Skin epidermis (tissue), 12 donors: Measurements from ENCODE around the gene TSKU.
"Not testable (repeated sequence)": the region's sequence is repeated elsewhere in the genome, so short reads cannot be mapped to it uniquely, and the experiment has no call there.

Source experiments
- H3K27ac ChIP-seq, 21 experiments: fragments of 200-600 bp; sonication (generic) in 11 of 21; one replicate each; pipeline ENCODE4 v1.5.0; 2020; ENCODE audit warnings: mild to moderate bottlenecking in 3 of 21, inconsistent platforms in 2 of 21, moderate library complexity in 2 of 21
- H3K4me3 ChIP-seq, 7 experiments: fragments of 200-600 bp; sonication (generic) in 2 of 7; one replicate each; pipeline ENCODE4 v1.5.0; 2020; ENCODE audit warnings: inconsistent platforms in 2 of 7, mild to moderate bottlenecking in 2 of 7, moderate library complexity in 1 of 7

The TSKU gene, protein sequence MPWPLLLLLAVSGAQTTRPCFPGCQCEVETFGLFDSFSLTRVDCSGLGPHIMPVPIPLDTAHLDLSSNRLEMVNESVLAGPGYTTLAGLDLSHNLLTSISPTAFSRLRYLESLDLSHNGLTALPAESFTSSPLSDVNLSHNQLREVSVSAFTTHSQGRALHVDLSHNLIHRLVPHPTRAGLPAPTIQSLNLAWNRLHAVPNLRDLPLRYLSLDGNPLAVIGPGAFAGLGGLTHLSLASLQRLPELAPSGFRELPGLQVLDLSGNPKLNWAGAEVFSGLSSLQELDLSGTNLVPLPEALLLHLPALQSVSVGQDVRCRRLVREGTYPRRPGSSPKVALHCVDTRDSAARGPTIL

DNA sequence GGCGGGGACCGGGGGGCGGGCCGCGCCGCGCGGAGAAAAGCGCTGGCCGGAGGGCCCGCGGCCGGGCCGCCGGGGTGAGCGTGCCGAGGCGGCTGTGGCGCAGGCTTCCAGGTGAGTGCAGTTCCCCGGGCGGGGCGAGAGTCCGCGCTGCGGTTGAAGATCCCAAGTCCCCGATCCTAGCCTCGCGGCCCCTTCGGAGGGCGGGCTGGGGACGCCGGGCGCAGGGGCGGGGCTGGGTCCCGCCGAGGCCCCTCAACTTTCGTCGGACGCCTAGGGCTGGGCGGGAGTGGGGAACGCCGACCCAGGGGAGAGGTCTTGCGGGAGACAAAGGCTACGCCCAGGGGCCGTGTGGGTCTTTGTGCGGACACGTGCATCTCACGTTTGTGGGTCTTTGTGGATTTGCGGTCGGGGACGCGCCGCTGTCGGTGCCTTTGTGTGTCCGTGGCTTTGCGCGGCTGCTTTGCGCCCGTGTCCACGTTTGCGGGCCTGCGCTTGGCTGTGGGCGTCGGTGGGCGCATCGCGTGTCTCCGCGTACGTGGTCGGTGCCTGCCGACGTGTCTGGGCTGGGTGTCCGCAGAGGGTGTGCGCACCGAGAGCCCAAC is at the start of gene TSKU:
Gene TSKU (plus strand): TSS at position 63 of the 602 bp plus-strand sequence. CDS start 12,261 bp downstream, outside the sequence.
- peak within 1 kb of the TSS; percentile 86 to 99 (median 96) for H3K27ac ChIP-seq
- H3K4me3 ChIP-seq: peak within 1 kb of the TSS; percentile 53 to 81 (median 69)

DNA sequence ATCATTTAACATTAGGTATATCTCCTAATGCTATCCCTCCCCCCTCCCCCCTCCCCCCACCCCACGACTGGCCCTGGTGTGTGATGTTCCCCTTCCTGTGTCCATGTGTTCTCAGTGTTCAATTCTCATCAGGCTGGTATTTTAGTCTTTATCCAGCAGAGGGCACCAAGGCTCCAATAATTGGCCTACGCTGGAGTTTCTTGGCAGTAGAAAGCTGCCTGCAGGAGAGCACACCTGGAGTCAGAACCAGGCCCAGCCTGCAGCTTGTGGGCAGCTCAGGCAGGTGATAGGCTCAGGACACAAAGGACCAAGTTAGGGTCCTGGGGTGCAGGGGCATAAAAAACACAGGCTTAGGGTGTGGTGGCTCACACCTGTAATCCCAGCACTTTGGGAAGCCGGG is 49.2 kb upstream of the TSKU start:
- H3K4me3 ChIP-seq, H3K27ac ChIP-seq: not testable (repeated sequence)

DNA sequence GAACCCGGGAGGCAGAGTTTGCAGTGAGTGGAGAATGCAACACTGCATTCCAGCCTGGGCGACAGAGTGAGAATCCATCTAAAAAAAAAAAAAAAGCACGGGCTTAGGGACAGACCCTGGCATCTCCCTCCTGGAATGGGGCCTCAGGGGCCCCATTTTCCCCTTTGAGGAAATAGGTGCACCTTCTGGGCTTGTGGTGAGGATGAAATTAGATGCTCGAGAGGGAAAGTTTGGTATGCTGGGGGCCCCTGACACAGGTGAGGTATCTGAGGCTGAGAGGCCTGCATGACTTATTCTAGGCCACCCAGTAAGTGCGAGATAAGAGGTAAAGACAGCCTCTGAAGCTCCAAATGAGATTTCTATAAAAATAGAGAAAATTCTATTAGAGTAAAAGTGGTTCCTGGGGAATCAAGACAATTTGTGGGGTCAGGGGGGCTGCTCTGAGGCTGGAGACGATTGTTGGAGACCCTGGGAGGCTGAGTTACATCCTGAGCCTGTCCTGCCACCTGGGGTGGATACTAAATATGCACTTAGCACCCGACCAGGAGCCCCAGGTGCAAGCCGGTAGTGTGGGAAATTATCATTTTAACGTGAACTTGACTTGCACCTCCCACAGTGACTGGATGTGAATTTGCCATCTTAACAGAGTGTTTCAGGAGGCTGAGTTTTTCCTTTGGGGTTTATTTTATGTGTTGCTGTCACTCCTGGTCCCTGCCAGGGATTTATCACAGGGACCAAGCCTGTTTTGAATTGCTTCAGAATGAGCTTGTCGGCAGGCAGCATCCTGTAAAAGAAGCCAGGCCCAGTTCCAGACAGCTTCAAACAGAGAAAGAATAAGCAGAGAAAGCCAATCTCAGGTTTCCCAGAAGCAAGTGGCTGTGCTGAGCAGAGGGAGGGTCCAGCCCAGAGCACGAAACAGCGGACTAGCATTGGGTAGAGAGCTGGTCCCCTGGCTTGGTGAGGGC is 48.4 kb upstream of the TSKU start:
- Histone ChIP-seq H3K4me3 (no peak overlapping the region), H3K27ac (peak overlapping the region in 1 of 21 experiments; percentile 28)

DNA sequence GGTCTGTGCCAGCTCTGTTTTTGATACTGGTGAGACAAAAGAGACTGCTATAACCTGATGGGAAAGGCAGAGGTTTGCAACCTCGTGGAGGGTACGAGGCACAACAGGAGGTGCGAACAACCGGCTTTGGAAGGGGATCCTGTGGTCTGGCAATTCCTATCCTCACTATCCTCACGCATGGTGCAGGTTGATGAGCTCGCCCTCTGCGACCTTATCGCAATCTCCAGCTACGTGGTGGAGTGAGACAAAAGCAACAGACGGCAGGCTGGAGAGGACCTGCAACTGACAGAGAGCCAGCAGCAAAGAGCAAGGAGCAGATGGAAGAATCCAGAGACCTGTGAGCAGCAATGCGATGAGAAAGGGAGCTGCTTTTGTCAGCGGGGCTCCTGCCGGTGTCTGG is 47.3 kb upstream of the TSKU start:
- Histone ChIP-seq H3K4me3 (no peak overlapping the region), H3K27ac (no peak overlapping the region)

DNA sequence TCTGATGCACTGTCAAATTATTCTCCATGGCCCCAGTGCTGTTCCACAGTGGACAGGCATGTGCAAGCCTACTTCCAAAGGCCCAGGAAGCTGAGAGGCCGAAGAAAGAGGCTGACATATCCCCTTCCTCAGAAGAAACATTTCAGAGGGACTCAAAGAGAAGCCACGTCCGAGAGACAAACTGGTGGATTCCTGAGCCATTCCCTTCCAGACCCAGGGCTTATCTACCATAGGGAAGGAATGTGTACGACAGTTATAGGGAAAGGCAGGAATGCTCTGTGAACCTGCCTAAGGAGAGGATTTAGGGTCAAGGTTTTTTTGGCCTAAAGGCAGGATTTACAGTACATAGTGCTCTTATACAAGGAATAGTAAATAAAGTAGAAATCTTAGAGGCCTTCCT is 46.9 kb upstream of the TSKU start:
- H3K4me3 ChIP-seq: no peak overlapping the region
- no peak overlapping the region for H3K27ac ChIP-seq

DNA sequence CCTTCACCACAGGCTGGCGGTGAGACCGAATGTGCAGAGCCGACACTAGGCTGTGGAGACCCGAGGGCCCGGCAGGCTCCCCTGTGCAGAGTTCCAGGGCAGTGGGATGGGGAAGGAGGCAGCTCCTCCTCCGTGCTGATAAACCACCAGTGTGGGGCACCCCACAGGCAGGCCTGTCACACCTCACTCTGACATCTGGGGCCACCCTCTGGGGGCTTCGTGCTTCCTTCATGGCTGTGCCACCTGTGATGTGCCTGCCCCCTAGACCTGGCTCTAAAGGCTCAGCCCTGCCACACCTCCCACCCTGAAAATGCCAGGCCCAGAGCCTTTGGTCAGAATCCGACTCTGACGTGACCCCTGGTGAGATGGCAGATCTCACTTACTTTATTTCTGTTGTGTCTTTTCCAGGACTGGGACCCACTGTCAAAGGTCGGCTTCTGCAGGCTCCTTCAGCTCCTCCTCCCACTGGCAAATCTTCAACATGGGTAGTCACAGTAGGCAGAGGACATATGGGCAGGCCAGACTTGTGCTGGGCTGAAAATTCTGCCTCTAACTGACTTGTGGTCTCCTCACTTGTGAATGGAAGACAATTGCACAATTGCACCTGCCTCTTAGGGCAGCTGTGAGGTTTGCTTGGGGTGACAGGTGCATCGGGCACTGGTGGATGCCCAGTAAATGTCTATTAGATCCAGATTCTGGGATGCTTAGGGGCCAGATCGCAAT is 46.2 kb upstream of the TSKU start:
- no peak overlapping the region for H3K4me3 ChIP-seq
- H3K27ac ChIP-seq: no peak overlapping the region

DNA sequence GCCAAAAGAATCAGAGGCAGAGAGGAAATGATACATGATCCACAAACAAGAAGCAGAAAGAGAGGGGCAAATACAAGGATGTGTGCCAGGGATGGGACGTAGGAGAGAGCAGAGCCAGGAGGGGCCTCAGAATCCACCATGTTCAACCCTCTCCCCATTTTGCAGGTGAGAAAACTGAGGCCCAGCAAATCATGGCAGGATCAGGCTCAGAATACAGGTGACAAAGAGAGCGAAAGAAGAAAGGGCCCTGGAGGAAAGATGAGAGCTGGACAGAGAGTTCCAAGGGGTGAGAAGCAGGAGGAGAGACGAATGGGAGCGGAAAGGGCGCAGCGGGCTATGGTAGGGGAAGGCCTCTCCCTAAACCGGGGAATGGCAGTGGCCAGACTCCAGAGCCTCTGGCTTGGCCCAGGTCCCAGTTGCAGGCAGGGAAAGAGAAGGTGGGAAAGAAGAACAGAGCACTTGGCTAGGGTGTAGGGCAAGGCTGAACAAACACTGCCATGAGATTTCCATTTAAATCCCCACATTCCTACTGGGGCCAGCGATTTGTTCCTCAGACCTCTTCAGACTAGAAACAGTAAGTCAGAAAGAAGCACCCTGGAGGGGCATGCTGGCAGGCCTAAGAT is 44.4 kb upstream of the TSKU start:
- no peak overlapping the region for H3K27ac ChIP-seq

DNA sequence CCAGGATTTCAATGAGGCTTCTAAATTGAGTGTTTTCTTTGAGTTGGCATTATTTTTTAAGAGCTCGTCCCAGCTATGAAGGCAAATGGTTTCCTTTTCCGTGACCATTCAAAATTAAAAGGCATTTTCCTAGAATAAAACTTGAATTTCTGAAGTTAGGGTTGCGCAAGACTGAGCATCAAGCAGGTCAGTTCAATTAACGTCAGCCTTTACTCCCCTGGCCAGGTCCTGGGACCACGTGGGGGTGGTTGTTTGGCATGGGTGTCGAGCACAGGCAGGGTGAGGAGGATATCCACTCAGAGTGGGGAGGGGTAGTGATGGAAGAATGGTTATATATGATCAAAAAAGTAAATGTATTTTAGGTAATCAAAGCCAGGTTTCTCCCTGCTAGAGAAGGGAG is 43.4 kb upstream of the TSKU start:
- H3K27ac ChIP-seq: no peak overlapping the region
- H3K4me3 ChIP-seq: no peak overlapping the region

More for the DNA sequence above, 44.4 kb upstream of the TSKU start:
- H3K4me3 ChIP-seq: no peak overlapping the region

DNA sequence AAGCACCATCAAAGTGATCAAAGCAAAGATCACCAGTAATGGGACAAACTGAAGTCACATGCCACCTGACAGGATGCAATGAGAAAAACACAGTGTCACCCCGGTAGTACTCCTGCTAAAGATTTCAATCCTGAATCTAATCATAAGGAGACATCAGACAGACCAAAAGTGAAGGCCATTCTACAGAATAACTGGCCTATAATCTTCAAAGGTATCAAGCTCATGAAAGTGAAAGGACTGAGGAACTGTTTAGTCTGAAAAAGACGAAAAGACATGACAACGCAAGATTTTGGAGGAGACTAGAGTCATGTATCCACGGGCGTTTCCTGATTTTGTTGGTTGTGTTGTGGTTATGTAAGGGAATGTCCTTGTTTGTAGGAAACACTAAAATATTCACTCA is 42.4 kb upstream of the TSKU start:
- H3K4me3 ChIP-seq: no peak overlapping the region
- H3K27ac ChIP-seq: peak overlapping the region in 2 of 21 experiments; percentile 30 to 47

DNA sequence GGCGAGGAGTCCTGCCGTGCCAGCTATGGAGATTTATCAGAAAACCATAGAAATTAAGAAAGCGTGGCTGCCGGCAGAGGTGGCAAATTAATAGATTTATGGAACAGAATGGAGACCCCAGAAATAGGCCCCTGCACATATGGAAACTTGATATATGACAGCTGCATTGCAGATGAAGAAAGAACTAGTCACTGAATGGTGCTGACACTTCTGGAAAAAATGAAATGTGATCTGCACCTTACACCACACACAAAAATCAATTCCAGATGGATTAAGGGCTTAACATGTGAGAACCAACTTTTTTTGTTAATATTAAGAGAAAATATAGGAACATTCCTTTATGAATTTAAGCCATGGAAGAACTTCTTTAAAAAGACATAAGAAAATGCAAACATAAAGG is 40.3 kb upstream of the TSKU start:
- Histone ChIP-seq H3K27ac (no peak overlapping the region), H3K4me3 (no peak overlapping the region)

DNA sequence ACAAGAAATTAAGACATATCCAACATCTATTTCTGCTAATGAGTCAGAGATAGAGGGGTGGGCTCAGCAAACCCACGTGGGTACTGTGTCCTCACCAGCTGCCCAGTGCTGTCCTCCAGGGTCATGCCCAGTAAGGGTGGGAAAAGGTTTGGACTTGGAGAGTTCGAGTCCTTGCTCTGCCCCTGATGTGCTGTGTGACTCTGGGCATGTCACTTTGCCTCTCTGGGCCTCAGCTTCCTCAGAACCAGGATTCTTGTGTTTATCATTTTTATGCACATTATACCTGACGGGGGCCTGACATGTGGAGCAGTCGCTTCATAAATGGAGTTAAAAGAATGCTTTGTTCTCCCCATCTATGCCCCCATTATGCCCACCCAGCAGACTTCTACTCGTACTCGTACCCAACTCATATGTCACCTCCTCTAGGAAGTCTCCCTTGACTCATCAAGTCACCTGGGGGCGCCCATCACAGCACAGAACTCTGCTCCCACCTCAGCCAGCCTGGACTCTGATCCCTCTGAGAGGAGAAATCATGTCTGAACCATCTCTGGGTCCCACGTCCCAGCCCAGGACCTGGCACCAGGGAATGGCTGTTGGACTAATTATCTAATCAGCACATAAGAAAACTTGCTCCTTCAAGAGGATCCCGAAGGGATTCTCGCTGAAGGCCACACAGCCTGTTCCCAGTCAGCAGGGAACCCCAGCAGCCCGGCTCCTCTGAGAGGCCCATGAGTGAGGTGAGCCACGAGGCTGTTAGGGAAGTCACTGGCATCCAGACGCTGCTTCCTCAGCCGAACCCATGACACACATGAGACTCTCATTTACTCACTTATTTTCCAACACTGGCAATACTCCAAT is 38.7 kb upstream of the TSKU start:
- Histone ChIP-seq H3K4me3 (no peak overlapping the region), H3K27ac (peak overlapping the region in 5 of 21 experiments; percentile 29 to 64 (median 46))

DNA sequence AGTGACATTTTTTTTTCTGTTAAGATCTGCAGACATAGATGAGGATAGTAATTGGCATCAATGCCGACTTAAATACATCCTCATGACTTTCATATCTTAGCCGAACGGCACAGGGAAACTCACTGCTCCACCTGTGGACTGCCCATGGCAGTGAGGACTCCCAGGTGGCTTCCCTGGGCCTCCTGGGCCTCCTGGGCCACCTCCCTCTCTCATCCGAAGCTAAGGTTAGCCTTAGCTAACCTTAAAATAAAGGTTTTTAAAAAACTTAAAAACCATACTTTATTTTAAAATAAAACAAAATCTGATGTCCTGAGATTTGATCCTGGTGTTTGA is 38.1 kb upstream of the TSKU start:
- Histone ChIP-seq H3K27ac (peak overlapping the region in 5 of 21 experiments; percentile 18 to 64 (median 41)), H3K4me3 (no peak overlapping the region)

DNA sequence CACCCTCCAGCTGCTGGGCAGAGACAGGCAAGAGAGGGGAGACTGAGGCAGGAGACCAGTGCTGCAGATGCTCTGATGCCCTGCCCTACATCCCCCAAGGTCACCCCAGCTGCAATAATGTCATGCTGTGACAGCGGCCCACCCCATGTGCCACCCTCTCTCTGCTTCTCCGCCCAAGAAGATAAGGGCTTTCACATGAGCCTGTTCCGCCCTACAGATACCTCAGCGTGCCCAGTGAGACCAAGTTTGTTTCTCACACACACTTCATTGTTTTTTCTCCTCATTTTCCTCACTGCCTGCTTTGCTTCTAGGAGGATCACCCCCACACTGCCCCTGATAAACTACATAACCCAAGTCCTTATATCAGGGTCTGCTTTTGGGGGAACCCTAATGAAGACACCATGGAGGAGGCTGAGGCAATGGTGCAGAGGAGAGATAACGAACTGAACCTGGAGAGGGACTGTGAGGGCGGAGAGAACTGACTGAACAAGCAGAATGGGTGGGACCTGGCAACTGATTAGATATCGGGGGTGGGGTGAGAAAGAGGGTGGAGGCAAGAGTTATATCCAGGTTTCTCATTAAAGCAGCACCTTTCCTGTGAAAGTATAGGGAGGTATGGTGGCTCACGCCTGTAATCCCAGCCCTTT is 37.5 kb upstream of the TSKU start:
- Histone ChIP-seq H3K4me3 (no peak overlapping the region), H3K27ac (peak overlapping the region in 5 of 21 experiments; percentile 18 to 64 (median 41))

DNA sequence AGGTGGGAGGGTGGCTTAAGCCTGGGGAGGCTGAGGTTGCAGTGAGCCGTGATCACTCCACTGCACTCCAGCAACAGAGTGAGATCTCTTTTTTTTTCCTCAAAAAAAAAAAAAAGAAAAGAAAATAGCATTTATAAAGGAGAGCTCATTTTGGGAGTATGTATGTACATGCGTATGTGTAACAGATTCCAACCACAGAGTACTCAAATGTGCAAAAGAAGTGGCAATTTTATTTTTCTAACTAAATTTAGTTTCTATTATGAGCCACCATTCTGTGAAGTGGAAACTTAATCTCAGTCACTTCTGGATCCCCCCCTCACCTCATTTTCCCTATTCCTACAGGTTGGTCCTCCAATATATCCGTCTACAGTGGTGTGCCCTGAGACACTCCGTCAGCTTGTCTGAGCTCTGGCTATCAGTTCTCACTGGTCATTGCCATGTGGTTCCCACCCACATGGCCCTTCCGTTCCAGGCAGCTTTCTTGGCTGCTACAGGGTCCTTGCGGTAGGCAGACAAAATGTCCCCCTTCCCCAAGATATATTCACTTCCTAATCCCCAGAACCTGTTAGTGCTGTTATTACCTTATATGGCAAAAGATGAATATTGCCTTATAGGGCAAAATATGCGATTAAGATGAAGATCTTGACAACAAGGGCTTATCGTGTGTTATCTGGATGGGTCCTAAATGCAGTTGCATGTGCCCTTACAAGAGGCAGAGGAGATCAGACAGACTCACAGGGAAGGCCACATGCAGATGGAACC is 35.8 kb upstream of the TSKU start:
- Histone ChIP-seq H3K4me3 (no peak overlapping the region), H3K27ac (no peak overlapping the region)

DNA sequence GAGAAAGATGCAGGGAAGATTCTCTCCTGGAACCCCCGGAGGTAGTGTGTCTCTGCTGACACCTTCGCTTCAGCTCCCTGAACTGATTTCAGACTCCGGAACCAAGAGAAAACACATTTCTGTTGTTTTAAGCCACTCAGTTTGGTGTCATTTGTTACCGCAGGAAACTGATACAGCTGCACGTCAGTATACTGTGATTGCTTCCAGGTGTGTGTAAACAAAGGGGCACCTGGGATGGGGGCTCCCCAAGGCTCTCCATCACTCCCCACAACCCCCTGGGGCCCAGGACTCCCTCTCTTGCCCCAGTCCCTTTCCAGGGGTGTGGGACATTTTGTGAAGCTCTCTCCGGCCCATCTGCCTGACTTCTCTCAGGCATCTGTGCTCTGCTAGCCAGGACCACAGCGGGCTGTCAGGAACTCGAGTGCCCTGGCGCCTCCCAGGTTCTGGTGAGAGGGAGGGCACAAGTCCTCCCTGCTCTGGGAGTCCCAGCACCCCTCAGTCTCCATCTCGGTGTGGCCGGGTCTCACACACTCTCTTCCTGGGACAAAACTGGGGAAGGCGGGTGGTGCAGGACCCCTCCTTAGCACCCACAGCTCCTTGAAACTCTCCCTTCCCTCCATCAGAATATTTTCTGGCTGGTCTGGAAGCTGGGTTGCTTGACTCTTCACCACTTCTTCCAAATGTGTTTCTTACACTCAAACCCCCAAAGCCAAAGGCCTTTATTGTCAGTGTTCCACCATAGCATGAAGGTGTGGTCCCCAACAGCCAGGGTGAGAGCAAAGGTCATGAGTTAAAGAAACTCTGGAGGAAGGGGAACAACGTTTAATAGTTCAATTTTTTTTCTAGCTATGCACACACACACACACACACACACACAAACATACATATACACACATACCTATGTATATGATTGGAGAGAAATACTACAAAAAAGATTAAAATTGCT is 35.0 kb upstream of the TSKU start:
- Histone ChIP-seq H3K4me3 (no peak overlapping the region), H3K27ac (peak overlapping the region in 1 of 21 experiments; percentile 2)

DNA sequence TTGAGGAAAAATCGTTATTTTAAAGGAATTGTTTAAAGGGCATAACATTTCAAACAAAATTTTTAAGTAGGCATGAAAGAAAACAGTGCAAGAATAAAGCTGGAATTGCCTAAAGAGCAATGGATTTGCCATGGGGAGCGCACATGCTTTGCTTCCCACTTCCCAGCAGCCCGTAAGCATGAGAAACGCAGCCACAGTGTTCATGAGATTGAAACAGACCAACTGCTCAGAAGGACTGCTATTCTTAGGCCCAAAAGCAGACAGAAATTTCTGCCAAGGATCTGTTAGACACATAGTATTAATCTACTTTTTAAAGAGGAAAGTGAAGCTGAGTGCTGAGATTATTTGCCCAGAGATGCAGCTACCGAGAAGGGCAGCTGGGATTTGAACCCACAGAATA is 34.2 kb upstream of the TSKU start:
- no peak overlapping the region for H3K27ac ChIP-seq
- no peak overlapping the region for H3K4me3 ChIP-seq
